ENCODE measurements around the gene SCARB1.

SCARB1 gene

DNA sequence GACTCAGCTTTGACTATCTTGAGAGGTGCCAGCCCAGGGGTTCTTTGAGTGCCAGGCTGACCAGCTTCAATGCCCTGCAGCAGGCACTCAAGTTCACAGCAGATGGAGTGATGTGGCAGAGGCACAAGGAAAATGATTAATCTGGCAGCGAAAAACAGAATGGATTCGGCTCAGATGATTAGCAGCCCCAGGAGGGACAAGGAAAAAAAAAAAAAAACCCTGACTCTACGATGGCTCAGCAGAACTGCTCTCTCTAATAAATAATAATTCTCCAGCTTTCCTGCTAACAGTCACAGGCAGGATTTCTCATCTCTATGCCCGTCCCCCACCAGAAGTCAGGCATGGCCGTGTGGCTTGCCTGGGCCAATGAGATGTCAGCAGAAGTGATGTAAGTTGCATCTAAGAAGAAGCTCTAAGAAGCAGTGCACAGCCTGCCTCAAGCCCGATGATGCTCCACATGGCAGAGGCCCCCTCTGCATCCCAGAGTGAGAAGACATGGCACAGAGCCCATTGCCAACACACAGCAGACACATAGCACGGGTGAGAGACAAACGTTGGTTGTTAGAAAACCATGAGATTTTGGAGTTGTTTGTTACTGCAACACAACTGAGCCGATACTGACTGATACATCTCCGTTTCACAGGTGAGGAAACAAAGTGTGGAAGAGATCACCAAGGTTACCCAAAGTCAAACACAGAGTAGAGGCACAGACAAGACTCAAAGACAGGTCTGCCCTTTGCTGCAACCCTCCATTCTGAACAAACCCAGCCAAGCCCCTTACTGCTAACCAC is 111.0 kb downstream of the SCARB1 start:
- FAIRE-seq (no peak), DNase-seq (ENCODE audit: insufficient read length, low spot score) (no peak)
- TF ChIP-seq, protein P1, sequence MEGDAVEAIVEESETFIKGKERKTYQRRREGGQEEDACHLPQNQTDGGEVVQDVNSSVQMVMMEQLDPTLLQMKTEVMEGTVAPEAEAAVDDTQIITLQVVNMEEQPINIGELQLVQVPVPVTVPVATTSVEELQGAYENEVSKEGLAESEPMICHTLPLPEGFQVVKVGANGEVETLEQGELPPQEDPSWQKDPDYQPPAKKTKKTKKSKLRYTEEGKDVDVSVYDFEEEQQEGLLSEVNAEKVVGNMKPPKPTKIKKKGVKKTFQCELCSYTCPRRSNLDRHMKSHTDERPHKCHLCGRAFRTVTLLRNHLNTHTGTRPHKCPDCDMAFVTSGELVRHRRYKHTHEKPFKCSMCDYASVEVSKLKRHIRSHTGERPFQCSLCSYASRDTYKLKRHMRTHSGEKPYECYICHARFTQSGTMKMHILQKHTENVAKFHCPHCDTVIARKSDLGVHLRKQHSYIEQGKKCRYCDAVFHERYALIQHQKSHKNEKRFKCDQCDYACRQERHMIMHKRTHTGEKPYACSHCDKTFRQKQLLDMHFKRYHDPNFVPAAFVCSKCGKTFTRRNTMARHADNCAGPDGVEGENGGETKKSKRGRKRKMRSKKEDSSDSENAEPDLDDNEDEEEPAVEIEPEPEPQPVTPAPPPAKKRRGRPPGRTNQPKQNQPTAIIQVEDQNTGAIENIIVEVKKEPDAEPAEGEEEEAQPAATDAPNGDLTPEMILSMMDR (IDR thresholded peaks at IDR 0.05; ENCODE audit: insufficient read depth, missing control alignments) = no peak

DNA sequence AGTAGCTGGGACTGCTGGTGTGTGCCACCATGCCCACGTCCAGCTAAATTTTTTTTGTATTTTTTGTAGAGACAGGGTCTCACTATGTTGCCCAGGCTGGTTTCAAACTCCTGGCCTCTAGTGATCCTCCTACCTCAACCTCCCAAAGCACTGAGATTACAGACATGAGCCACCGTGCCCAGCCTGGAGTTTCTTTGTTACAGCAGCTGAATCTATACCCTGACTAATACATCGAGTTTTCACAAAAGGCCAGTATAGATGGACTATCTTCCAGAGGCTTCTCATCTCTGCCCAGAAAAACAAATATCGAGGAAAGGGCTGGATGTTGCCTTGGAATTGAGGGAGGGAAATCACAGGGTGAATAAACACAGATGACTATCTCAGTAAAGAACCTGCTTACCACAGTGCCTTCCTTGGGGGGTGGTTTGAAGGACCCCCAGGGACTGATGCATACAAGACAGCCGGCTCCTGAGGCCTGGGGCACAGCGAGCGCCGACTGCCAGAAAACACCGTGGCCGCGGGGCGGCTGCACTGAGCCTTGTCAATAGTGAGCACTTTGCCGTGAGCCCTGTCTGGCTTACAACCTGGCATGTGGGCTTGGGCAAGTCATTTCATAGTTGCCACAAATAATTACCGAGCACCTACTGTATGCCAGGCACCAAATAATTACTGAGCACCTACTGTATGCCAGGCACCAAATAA is 111.9 kb downstream of the SCARB1 start:
- FAIRE-seq (no peak), DNase-seq (ENCODE audit: insufficient read length, low spot score) (no peak)
- TF ChIP-seq, protein P1 (IDR thresholded peaks at IDR 0.05; ENCODE audit: insufficient read depth, missing control alignments) = no peak

DNA sequence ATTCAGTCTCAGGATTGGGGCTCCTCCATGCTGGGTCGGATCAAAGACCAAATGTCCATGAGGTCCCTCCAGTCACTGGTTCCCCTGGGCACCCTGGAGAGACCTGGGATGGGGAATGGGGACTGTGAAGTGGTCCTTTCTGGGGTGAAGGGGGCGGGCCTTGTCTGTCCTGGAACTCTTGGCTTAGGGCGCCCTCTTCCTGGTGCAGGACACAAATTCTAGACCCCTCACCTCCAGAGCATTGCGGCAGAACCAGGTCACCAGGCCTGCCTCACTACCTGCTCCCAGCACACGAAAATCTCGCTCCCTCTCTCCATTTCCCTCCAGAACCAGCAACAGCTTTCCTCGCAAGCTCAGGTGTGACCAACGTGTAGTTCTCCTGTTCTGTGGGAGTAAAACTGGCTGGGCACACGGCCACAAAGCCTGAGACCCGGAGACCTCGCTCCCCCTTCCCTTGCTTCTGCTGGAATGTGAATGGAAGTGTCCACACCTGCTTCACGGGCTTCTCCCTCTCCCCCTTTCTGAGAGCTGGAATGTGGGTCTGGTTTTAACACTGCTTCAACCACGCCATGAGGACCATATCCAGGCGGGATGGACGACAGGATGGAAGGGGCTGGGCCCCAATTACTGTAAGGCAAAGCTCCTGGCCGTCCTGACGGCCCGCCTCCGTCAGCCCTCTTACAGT is 112.7 kb downstream of the SCARB1 start:
- DNase-seq (ENCODE audit: insufficient read length, low spot score) = no peak
- FAIRE-seq = no peak
- TF ChIP-seq, protein P1 (IDR thresholded peaks at IDR 0.05; ENCODE audit: insufficient read depth, missing control alignments) = peak; percentile 52

DNA sequence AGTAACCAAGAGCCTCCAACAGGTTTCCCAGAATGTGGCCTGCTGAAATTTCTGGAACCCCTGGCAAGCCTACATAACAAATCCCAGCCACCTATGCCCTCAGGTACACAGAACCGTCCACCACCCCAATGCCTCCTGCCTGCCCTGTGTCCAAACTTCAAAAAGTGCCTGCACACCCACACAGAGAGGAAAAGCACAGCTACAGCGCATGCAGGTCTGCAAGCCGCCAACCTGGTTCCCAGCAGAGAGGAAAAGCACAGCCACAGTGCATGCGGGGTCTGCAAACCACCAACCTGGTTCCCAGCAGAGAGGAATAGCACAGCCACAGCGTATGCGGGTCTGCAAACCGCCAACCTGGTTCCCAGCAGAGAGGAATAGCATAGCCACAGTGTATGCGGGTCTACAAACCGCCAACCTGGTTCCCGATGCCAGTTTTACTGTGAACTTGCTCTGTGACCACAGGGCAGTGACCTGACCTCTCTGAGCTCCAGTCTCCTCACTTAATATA is 113.5 kb downstream of the SCARB1 start:
- DNase-seq (ENCODE audit: insufficient read length, low spot score) (no peak), FAIRE-seq (no peak)
- TF ChIP-seq, protein P1 (IDR thresholded peaks at IDR 0.05; ENCODE audit: insufficient read depth, missing control alignments) = no peak

DNA sequence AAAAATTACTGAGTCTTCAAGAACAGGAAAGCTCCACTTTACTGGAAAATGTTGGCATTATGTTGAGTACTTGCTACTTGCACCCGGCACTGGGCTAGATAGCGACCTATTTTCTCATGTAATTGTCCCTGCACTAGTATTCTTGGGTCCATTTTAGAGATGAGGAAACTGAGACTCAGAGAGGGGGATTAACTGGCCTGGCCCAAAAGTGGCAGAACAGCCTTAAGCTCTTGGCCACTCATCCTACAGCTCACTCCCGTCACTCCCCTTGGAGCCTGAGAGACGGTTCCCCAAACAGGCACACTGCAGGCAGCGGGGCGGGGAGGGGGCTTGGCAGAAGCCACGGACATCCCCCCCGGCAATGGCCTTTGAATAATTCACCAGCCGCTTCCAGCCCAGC is 113.9 kb downstream of the SCARB1 start:
- TF ChIP-seq, protein P1 (IDR thresholded peaks at IDR 0.05; ENCODE audit: insufficient read depth, missing control alignments) = no peak
- FAIRE-seq (no peak), DNase-seq (ENCODE audit: insufficient read length, low spot score) (no peak)

DNA sequence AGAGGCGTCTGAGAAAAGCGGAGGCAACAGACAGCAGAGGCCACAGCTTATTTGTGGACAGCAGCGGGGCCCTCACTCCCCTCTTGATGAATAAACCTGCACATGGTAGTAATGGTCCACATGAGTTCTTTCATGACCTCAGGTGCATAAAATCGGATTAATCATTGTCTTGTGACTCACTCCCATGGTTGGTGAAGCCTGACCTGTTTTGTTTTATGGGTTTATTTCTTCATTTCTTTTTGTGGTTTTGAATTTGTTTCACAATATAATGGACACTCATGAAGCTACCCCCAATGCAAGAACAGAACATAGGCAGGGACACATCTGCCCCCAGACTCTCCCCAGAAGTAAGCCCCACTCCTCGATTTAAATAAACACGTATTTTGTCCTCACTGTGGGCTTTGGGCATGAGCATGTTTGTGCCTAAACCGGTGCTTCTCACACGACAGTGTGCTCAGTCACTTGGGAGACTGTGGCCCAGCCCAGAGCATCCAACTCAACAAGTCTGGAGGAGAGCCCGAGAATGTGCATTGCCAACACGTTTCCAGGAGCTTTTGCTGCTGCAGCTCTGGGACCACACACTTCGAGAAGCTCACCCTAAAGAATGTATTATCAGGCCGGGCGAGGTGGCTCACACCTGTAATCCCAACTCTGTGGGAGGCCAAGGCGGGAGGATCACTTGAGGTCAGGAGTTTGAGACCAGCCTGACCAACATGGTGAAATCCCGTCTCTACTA is 116.1 kb downstream of the SCARB1 start:
- FAIRE-seq = no peak

More for the DNA sequence above, 116.1 kb downstream of the SCARB1 start:
- no peak for DNase-seq (ENCODE audit: insufficient read length, low spot score)
- TF ChIP-seq, protein P1 (IDR thresholded peaks at IDR 0.05; ENCODE audit: insufficient read depth, missing control alignments) = no peak
